Measurements from ENCODE around the gene IVNS1ABP. TPM values are rescaled to one million over a fixed set of nuclear protein-coding genes. Genes with fewer than 3 reads are reported as not detected.

The IVNS1ABP gene
- total and polyA plus RNA-seq, 2 of the 13 experiments (the other 11 are each of a cell fraction or from before 2014, with no cell fraction given): 49.1 to 51.7 TPM

DNA sequence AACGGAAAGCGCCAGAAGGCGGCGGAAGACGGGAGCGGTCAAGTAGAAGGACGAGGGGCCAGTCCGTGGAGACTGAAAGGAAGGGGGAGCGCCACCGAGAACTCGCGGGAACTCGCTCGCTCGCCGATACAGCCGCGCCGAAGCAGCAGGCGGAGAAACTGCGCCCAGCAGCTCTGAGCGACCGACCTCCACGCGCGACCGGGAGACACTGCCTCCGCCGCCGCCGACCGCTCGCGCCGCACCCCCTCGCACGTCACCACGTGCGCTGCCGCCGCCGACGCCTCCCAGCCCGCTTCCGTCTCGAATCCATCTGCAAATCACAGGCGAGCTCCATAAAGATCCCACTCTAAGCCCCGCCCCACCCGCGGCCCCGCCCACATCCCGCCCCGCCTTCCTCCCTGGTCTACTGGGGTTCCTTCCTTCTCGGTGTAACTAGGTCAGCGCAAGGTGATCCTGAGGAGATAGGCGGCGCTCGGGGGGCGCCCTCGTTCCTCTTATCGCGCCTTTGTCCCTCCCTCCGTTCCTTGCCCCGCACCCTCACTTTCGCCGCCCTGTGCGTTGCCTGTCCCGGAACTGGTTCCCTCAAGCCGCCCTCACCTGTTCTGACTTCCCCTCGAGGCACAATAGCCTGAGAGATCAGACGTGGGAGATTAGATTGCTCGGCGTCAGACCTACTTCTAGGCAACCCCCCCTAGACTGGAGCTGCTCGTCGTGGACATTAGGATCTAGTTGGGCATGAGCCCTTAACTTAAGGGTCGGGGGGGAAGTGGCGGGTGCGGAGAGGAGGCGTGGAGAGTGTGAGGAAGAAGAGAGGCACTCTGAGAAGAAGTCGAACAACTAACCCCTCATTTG lies at the start of gene IVNS1ABP (continued):
- TF ChIP-seq KLF12 (CRISPR knock-in tag; IDR thresholded peaks at IDR 0.05; ENCODE audit: borderline replicate concordance) (0 out of 2 replicates have a peak, but pooled peaks have one; percentile 41), EP300 (IDR thresholded peaks at IDR 0.05; ENCODE audit: low read depth in 2 of 2, low read length in 2 of 2) (no peak), EP300 (CRISPR knock-in tag; IDR thresholded peaks at IDR 0.05; ENCODE audit: borderline replicate concordance) (0 out of 2 replicates have a peak, but pooled peaks have one; percentile 10), REXO4 (CRISPR knock-in tag; IDR thresholded peaks at IDR 0.05; ENCODE audit: borderline replicate concordance) (no peak), ZNF317 (CRISPR knock-in tag; IDR thresholded peaks at IDR 0.05) (no peak), ZNF841 (CRISPR knock-in tag; IDR thresholded peaks at IDR 0.05; ENCODE audit: borderline replicate concordance) (no peak), ZNF234 (CRISPR knock-in tag; conservative IDR thresholded peaks at IDR 0.05) (0 out of 2 replicates have a peak, but pooled peaks have one; percentile 86), CREB1 (IDR thresholded peaks at IDR 0.05) (peak; percentile 47), CREB1 (CRISPR knock-in tag; IDR thresholded peaks at IDR 0.05) (no peak), KLF11 (CRISPR knock-in tag; IDR thresholded peaks at IDR 0.05) (no peak), TAF15 (IDR thresholded peaks at IDR 0.05; ENCODE audit: low read depth, low read length, poor library complexity, severe bottlenecking) (no peak), YY1 (IDR thresholded peaks at IDR 0.05; ENCODE audit: insufficient read depth, insufficient replicate concordance, low read depth, low read length) (peak; percentile 48), POLR2AphosphoS2 (IDR thresholded peaks at IDR 0.05; ENCODE audit: low read depth, low read length) (no peak), ZNF614 (CRISPR knock-in tag; IDR thresholded peaks at IDR 0.05; ENCODE audit: borderline replicate concordance) (peak; percentile 27; the same call in 1 of the 2 replicates), FOXO1 (CRISPR knock-in tag; IDR thresholded peaks at IDR 0.05) (no peak; the same call in 1 of the 2 replicates), PAF1 (CRISPR knock-in tag; IDR thresholded peaks at IDR 0.05) (no peak), RELA (CRISPR knock-in tag; IDR thresholded peaks at IDR 0.05) (no peak), GABPB1 (CRISPR knock-in tag; IDR thresholded peaks at IDR 0.05) (peak; percentile 86)
- TF ChIP-seq, protein P1, sequence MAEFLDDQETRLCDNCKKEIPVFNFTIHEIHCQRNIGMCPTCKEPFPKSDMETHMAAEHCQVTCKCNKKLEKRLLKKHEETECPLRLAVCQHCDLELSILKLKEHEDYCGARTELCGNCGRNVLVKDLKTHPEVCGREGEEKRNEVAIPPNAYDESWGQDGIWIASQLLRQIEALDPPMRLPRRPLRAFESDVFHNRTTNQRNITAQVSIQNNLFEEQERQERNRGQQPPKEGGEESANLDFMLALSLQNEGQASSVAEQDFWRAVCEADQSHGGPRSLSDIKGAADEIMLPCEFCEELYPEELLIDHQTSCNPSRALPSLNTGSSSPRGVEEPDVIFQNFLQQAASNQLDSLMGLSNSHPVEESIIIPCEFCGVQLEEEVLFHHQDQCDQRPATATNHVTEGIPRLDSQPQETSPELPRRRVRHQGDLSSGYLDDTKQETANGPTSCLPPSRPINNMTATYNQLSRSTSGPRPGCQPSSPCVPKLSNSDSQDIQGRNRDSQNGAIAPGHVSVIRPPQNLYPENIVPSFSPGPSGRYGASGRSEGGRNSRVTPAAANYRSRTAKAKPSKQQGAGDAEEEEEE (CRISPR knock-in tag; IDR thresholded peaks at IDR 0.05; ENCODE audit: borderline replicate concordance): no peak
- TF ChIP-seq, protein P2, sequence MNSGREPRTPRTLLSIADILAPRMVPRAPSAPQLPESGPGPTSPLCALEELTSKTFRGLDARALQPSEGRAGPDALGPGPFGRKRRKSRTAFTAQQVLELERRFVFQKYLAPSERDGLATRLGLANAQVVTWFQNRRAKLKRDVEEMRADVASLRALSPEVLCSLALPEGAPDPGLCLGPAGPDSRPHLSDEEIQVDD (CRISPR knock-in tag; IDR thresholded peaks at IDR 0.05; ENCODE audit: borderline replicate concordance): peak; percentile 30; the same call in 1 of the 2 replicates
- TF ChIP-seq, protein P3, sequence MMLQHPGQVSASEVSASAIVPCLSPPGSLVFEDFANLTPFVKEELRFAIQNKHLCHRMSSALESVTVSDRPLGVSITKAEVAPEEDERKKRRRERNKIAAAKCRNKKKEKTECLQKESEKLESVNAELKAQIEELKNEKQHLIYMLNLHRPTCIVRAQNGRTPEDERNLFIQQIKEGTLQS (CRISPR knock-in tag; IDR thresholded peaks at IDR 0.05): no peak
- TF ChIP-seq, protein P4, sequence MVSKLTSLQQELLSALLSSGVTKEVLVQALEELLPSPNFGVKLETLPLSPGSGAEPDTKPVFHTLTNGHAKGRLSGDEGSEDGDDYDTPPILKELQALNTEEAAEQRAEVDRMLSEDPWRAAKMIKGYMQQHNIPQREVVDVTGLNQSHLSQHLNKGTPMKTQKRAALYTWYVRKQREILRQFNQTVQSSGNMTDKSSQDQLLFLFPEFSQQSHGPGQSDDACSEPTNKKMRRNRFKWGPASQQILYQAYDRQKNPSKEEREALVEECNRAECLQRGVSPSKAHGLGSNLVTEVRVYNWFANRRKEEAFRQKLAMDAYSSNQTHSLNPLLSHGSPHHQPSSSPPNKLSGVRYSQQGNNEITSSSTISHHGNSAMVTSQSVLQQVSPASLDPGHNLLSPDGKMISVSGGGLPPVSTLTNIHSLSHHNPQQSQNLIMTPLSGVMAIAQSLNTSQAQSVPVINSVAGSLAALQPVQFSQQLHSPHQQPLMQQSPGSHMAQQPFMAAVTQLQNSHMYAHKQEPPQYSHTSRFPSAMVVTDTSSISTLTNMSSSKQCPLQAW (CRISPR knock-in tag; IDR thresholded peaks at IDR 0.05): peak; percentile 67
- TF ChIP-seq, protein P5, sequence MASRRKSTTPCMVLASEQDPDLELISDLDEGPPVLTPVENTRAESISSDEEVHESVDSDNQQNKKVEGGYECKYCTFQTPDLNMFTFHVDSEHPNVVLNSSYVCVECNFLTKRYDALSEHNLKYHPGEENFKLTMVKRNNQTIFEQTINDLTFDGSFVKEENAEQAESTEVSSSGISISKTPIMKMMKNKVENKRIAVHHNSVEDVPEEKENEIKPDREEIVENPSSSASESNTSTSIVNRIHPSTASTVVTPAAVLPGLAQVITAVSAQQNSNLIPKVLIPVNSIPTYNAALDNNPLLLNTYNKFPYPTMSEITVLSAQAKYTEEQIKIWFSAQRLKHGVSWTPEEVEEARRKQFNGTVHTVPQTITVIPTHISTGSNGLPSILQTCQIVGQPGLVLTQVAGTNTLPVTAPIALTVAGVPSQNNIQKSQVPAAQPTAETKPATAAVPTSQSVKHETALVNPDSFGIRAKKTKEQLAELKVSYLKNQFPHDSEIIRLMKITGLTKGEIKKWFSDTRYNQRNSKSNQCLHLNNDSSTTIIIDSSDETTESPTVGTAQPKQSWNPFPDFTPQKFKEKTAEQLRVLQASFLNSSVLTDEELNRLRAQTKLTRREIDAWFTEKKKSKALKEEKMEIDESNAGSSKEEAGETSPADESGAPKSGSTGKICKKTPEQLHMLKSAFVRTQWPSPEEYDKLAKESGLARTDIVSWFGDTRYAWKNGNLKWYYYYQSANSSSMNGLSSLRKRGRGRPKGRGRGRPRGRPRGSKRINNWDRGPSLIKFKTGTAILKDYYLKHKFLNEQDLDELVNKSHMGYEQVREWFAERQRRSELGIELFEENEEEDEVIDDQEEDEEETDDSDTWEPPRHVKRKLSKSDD (CRISPR knock-in tag; IDR thresholded peaks at IDR 0.05; ENCODE audit: low read depth): peak; percentile 65; the same call in 1 of the 2 replicates

All from HepG2 (cell line).